Activated CD4-positive, alpha-beta T cell treated with anti-CD3 and anti-CD28 coated beads, Interleukin-2, Interleukin-6, amounts not matched to agents 100 ng/mL and 50 ng/mL, durations not matched to agents 16 hours and 8 hours (primary cell): Measurements from ENCODE around the gene ABHD8.

Experiments used
- DNase-seq: peaks from one replicate; pipeline ENCODE4 v3.0.0-alpha.2; 2020

The ABHD8 gene

GRCh38 chr19:17303167-17303939, at the start of gene ABHD8:
TSS of gene ABHD8 (minus strand) at chr19:17303425. CDS start at chr19:17301616, 1,809 bp downstream.
- peak; percentile 96 for DNase-seq

GRCh38 chr19:17352608-17353280, 49.5 kb upstream of the ABHD8 start:
- no peak for DNase-seq

GRCh38 chr19:17351815-17352435, 48.7 kb upstream of the ABHD8 start:
- no peak for DNase-seq

- DNase-seq = no peak
Measured at GRCh38 chr19:17348700-17349099, 45.5 kb upstream of the ABHD8 start.

GRCh38 chr19:17347877-17348276, 44.7 kb upstream of the ABHD8 start:
- DNase-seq = no peak

- no peak for DNase-seq
Measured at GRCh38 chr19:17347361-17347760, 44.1 kb upstream of the ABHD8 start.

- peak; percentile 88 for DNase-seq
Measured at GRCh38 chr19:17346109-17346671, 43.0 kb upstream of the ABHD8 start.

- DNase-seq = no peak
Measured at GRCh38 chr19:17341845-17342244, 38.6 kb upstream of the ABHD8 start.

- no peak for DNase-seq
Measured at GRCh38 chr19:17341386-17341785, 38.2 kb upstream of the ABHD8 start.

GRCh38 chr19:17340871-17341357, 37.7 kb upstream of the ABHD8 start:
- DNase-seq = no peak

- DNase-seq = no peak
Measured at GRCh38 chr19:17340302-17340870, 37.2 kb upstream of the ABHD8 start.

- peak; percentile 67 for DNase-seq
Measured at GRCh38 chr19:17339088-17339741, 36.0 kb upstream of the ABHD8 start.

GRCh38 chr19:17338433-17339078, 35.3 kb upstream of the ABHD8 start:
- no peak for DNase-seq

- peak; percentile 66 for DNase-seq
Measured at GRCh38 chr19:17337675-17338432, 34.6 kb upstream of the ABHD8 start.

GRCh38 chr19:17336872-17337674, 33.8 kb upstream of the ABHD8 start, which contains the start of gene GTPBP3:
TSS of gene GTPBP3 (plus strand) at chr19:17337553. CDS start at chr19:17337612, 59 bp downstream.
- peak; percentile 99 for DNase-seq

- no peak for DNase-seq
Measured at GRCh38 chr19:17335575-17335974, 32.4 kb upstream of the ABHD8 start.

GRCh38 chr19:17334414-17335409, 31.5 kb upstream of the ABHD8 start, which contains the start of gene ANO8:
TSS of gene ANO8 (minus strand) at chr19:17334855. CDS start at chr19:17334670, 185 bp downstream.
- peak; percentile 96 for DNase-seq

GRCh38 chr19:17333611-17334413, 30.6 kb upstream of the ABHD8 start:
- peak; percentile 91 for DNase-seq
